NCI-H345 treated with DMSO at 0.1 percent for 48 hours (cell line): ENCODE results near the gene PLPP1.

Experiments used
- DNase-seq: peaks from one replicate; lab custom pipeline; 2025; ENCODE audit not compliant: unreplicated experiment; lab: John Stamatoyannopoulos, UW

The PLPP1 gene

DNA sequence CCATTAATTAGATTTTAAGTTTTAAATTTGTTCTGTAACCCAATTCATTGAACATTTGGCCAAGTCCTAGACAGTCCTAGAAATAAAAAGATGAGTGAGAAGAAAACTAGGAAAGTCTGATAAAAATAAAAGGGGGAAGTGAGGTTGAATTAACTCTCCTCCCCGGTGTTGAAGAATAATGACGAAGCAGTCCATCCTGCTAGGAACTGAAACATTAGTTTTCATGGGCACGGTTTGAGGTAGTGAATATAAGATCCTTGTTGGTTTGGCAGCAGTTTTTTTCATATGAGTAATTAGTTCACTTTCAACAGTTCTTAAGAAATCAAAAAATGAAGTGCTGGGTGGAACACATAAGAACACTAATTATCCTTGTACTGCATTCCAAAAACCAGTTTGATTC lies 123.9 kb downstream of the PLPP1 start:
- no peak for DNase-seq

DNA sequence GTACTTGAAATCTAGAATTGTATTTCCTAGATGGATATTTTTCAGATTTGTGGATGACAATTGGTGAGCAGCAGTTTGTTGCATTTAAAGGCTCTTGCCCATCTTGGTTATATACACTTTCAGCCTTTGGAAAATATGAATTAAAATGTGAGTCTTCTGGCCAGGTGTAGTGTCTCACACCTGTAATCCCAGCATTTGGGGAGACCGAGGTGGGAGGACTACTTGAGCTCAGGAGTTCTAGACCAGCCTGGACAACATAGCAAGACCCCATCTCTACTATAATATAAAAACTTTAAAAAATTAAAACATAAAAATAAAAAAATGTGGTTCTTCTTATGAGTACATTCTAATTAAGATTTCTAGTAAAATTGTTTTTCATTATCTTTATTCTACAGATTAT lies 125.0 kb downstream of the PLPP1 start:
- no peak for DNase-seq

DNA sequence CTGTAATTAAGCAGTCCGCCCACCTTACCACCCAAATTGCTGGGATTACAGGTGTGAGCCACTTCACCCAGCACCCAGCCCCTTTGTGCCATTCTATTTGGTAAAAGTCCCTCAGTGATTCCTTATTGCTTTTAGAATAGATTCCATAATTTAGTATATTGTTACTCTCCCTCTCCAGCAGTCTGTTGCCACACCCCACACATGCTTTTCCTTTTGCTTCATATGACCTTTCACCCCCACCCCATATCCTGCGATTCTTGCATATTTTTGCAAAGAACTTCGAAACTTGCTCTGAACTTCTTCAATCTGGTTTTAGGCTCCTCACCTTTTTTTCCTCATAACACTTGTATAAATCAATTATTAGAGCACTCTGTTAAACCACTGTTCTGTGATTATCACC lies 126.8 kb downstream of the PLPP1 start:
- no peak for DNase-seq

DNA sequence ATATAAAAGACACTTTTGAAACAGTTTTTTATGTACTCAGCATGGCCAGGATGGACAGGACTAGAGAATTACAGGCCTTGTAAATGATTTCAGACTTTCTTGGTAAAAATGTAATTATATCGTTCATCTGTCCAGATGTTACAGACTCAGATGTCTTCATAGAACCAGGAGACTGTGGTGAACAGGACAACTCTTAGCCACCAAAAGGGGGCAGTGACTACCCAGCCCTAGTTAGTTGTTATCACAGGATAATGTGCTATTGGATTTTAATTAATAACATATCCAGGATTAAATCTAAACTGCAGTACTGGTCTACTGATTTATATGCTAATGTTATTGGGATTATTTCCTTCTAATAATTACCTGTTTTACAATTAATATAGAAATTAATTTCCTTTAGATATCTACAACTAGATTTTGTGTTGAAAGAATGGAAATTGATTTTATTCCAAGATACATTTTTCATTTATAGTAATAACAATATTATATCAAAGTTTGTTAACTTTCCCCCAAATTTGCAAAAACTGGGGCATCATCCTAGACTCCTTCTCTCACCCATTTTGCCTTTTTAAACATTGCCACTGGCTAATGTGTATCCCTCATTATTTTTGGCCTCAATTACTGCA lies 127.6 kb downstream of the PLPP1 start:
- DNase-seq: no peak

DNA sequence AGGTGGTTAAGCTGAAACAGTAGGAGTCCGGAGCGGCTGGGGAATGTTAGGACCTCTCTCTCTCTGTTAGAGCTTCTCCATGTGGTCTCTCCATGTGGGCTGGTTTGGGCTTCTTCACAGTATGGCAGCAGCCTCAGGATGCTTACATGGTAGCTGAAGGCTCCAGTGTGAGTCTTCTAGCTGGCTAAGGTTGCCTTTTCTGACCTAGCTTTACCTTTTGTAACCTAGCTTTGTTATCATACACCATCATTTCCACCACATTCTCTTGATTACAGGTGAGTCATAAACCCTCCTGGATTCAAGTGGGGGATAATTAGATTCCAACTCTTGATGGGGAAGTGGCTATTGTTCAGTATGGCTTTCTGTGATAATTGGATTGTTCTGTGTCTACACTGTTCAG lies 128.5 kb downstream of the PLPP1 start:
- no peak for DNase-seq

DNA sequence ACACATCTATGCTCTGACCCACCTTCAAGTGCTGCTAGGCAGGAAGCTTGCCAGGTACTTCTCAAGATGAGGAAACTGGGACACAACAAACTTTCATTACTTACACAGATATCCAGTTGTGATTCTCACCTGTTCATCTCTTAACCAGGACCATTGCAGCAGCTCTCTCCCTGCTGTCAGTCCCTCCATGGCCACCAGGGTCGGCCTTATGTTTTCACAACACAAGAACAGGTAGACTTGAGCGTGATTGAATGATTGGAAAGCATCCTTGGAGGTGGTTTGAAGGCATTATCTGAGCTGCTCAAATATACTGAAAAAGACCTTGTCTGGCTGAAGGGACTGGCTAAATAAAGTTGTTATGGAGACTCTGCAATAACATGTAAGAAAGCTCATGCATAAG lies 132.6 kb downstream of the PLPP1 start:
- DNase-seq: no peak

DNA sequence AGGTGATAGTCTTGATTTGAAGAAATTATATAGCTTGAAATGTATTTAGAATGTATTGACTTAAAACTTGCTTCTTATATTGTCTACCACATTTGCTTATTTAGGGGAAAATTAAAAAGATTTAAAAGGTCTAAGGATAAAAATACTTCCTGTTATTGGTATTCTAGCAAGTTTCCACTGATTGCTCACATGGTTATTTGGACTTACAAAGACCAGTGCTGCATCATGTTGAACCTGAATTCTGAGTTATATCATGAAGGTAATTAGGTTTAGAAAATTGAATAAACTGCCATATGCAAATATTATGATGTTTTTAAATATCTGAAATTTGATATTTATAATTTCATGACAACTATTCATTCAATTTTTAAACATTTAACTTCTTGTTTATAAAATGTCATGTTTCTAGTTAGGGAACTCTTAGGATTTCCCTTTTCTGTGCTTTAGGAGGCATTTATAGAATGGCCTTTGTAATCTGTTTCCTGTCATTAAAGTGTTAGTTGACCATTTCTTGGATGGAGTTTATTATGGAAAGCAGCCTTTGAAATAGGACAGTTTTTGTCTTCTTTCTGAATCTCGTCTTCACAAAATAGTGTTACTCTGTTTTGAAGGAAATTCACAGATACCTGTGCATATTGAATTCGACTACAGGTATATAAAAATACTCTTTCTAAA lies 141.1 kb downstream of the PLPP1 start:
- no peak for DNase-seq

DNA sequence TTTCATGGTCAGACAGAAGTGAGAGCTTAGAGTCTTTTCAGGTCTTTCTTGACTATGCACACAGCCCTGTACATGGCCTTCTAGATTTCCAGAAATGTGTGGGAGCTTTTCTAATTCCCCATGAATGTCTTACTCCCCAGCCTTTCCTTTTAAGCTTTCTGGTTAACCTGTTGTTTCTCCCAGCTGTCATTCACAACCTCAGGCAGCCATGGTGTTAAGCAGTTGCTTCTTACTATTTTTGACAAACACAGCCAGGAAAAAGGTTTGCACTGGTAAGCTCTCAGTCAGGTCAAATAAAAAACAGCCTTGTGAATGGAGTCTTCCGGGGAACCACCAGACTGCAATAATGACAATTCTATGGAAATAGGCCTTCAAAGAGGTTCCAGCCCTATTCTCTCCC lies 142.1 kb downstream of the PLPP1 start:
- no peak for DNase-seq

DNA sequence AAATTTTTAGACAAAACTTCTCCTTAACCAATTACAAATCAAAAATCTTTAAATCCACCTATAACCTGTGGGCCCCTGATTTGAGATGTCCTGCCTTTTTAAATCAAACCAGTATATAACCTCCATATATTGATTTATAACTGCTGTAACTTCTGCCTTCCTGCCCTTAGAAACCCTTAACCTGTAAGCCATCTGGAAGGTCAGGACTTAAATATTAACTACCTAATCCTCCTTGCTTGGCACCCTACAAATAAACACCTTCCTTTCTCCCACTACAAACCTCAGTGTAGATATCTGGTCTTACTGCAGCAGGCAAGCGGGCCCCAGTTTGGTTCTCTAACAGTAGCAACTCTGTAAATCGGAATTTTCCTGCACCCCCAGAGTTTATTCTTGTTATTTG lies 143.1 kb downstream of the PLPP1 start:
- no peak for DNase-seq

DNA sequence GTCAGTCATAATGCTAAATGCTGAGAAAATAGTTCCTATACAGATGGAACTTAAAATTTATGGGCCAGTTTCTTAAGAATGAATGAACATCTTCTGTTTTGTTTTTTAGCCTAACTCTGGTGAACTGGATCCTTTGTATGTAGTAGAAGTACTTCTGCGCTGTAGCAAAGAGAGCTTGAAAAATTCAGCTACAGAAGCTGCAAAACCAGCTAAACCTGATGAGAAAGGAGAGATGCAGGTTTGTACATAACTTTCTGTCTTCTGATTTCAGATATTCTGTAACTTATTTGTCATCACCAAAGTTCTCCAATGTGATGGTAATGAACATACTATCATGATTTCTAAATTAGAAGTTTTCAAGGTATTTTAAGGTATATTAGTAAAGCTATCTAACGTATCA lies 146.9 kb downstream of the PLPP1 start:
- no peak for DNase-seq

DNA sequence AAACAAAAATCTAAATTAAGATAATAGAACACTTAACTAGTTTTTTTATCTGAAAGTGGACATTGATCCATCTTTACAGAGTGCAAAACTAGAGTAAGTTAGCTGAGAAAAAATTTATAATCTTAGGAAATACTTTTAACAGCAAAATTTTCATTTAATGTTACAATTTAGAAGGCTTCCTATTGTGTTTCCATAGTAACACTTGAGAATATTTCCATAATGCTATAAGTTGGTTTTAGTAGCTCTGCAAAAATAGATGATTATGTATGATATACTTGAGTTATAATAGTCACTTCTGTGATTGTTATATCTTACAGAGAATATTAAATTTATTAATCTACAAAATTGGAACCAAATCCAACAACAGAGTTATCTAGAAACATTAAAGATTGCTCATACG lies 148.4 kb downstream of the PLPP1 start:
- no peak for DNase-seq

DNA sequence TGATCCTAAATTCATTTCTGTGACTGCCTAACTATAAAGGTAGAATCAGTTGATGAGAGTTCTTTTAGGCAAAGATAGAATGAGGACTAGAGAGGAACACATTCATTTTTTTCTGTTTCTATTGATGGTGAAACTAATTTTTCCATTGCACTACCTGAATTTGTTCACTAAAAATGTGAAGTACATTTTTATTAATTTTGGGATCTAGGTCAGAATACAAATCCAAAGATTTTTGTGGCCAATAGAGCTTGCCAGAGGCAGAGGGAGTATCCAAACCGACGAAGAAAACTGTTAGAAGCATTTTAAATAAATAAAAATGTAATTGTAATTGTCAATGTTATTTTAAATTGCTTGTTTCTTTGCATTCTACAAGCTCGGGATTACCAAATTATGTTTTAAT lies 148.9 kb downstream of the PLPP1 start:
- DNase-seq: no peak

DNA sequence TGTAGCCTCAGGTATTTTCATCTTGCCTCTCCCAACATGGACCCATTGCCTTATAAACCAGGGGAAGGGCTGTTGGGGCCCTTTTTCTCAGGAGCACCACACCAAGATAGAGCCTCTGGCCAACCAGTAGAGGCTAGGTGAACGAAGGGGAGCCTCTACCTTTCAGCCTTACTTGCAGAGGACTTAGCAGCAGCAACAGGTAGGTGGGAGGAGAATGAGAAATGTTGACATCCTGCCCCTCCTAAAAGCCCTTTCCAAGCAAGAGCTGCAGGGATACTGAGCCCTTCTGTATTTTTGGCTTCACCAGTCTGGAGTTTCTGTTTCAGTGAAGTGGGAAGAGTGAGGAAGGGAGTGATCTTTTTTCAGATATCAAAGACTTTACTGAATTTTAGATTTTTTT lies 149.5 kb downstream of the PLPP1 start:
- DNase-seq: no peak

DNA sequence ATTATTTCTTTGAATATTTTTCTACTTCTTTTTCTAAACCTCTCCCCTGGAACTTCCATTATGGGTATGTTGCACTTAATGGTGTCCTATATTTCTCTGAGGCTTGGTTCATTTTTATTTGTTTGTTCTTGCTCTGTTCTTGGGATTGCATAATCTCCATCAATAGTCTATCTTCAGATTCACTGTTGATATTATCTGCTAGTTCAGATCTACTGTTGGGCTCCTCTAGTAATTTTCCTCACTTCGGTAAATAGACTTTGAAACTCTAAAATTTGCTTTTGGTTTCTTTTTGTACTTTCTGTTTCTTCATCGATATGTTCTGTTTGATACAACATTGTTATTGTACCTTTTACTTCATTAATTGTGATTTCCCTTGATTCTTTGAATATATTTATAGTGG lies 150.7 kb downstream of the PLPP1 start:
- DNase-seq: no peak

DNA sequence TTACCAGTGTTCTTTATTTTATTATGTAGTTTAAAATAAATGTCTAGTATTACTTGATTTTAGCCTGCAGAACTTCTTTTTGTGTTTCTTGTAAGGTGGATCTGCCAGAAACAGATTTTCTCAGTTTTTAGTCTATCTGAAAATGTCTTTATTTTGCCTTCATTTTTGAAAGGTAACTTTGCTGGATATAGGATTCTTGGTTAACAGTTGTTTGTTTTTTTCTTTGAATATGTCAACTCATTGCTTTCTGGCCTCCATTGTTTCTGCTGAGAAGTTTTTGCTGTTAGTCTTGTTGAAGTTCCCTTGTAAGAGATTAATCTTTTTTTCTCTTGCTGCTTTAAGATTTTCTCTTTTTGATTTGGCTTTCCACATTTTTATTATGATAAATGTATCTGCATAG lies 151.5 kb downstream of the PLPP1 start:
- DNase-seq: no peak

DNA sequence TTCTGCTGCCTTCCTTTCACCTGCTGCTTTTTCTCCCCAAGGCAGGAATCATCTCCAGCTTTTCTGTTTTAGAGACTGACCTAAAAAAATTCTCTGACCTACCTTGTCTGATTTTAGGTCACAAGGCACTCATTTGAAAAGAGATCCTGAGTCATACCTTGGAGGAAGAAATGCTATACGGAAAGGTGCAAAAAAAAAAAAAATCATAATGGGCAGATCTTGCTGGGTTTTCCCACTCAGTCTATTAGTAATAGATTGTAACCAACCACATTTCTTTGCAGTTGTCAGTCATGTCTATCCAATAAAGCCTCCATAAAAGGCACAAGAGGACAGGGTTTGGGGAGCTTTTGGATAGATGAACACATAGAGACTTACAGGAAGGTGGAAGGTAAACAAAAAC lies 157.0 kb downstream of the PLPP1 start:
- no peak for DNase-seq
